ENCODE data around the gene TMEM135. TPM values are rescaled to one million over a fixed set of nuclear protein-coding genes. Genes with fewer than 3 reads are reported as not detected.

Gene TMEM135
- total RNA-seq, 4 donors from 2014 or later: 7.9 to 38.7 (median 18.9) TPM

- H3K9me3 ChIP-seq: no peaks in the 10 kb centered on the region
- no peak overlapping the region for H3K4me3 ChIP-seq
- DNase-seq (no peak), ATAC-seq (no peak)
- peaks cover 0 to 4% of the 10 kb centered on the region in 2 donors for H3K36me3 ChIP-seq
- TF ChIP-seq, protein P1, sequence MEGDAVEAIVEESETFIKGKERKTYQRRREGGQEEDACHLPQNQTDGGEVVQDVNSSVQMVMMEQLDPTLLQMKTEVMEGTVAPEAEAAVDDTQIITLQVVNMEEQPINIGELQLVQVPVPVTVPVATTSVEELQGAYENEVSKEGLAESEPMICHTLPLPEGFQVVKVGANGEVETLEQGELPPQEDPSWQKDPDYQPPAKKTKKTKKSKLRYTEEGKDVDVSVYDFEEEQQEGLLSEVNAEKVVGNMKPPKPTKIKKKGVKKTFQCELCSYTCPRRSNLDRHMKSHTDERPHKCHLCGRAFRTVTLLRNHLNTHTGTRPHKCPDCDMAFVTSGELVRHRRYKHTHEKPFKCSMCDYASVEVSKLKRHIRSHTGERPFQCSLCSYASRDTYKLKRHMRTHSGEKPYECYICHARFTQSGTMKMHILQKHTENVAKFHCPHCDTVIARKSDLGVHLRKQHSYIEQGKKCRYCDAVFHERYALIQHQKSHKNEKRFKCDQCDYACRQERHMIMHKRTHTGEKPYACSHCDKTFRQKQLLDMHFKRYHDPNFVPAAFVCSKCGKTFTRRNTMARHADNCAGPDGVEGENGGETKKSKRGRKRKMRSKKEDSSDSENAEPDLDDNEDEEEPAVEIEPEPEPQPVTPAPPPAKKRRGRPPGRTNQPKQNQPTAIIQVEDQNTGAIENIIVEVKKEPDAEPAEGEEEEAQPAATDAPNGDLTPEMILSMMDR (IDR thresholded peaks at IDR 0.05 in 4 of 5, conservative IDR thresholded peaks at IDR 0.05 in 1 of 5): no peak
- no peak for TF ChIP-seq POLR2A (IDR thresholded peaks at IDR 0.05)
- H3K27me3 ChIP-seq: no peaks in the 10 kb centered on the region
- intact Hi-C loops (cut with DNase I; ENCODE audit: low total_unique reads): no loop called here
- peaks cover 0 to 9% of the 10 kb centered on the region in 2 donors for H3K4me1 ChIP-seq
- in situ Hi-C loops (cut with MboI; ENCODE audit: low sequenced_read_pairs in 4 of 4): loop anchor here in 1 of 4 donors (10.0 kb wide), 1 partner anchor 57 kb away; no protein-coding TSS in a partner anchor
- H3K27ac ChIP-seq: no peak overlapping the region
Measured at GRCh38 chr11:87141322-87141721, 103.6 kb downstream of the TMEM135 start.

DNA sequence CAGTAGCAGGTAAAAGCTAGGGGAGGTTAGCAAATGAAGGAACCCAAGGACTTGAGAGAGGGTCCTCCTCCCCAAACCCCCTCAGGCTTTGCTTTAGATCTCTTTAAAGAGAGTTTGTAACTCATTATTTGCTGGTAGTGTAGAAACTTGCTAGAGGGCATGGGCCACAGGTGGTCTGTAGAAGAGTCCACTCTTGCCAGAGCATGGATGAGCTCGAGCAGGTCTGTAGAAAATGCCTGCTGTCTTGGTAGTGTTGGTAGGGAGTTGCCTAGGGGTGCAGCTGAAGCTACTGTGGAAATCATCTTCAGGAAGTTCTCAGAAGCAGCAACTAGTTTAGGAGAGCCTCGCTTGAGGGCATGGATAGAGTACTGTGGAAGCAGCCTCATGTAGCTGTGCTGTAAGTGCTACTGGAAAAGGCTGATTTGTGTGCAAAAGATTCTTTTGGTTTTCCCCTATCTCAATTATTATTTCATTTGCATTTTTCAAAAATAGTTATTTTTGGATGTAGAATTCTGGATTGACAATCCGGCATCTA, 104.3 kb downstream of the TMEM135 start:
- Histone ChIP-seq H3K4me3 (no peak overlapping the region), H3K36me3 (peaks cover 0 to 4% of the 10 kb centered on the region in 2 donors), H3K9me3 (no peaks in the 10 kb centered on the region), H3K27me3 (no peaks in the 10 kb centered on the region), H3K27ac (no peak overlapping the region), H3K4me1 (peaks cover 0 to 9% of the 10 kb centered on the region in 2 donors)
- TF ChIP-seq, protein P1 (IDR thresholded peaks at IDR 0.05 in 4 of 5, conservative IDR thresholded peaks at IDR 0.05 in 1 of 5): no peak
- TF ChIP-seq POLR2A (IDR thresholded peaks at IDR 0.05): no peak
- ATAC-seq: no peak
- no peak for DNase-seq
- intact Hi-C loops (cut with DNase I; ENCODE audit: low total_unique reads) (no loop called here), in situ Hi-C loops (cut with MboI; ENCODE audit: low sequenced_read_pairs in 4 of 4) (loop anchor here in 1 of 4 donors (10.0 kb wide), 1 partner anchor 57 kb away; no protein-coding TSS in a partner anchor)

GRCh38 chr11:87142594-87142993, 104.9 kb downstream of the TMEM135 start:
- intact Hi-C loops (cut with DNase I; ENCODE audit: low total_unique reads): no loop called here

GRCh38 chr11:87143641-87144040, 105.9 kb downstream of the TMEM135 start:
- ATAC-seq (no peak), DNase-seq (no peak)
- Histone ChIP-seq H3K4me3 (no peak overlapping the region), H3K27ac (no peak overlapping the region), H3K9me3 (no peaks in the 10 kb centered on the region), H3K36me3 (peaks cover 0 to 4% of the 10 kb centered on the region in 2 donors), H3K4me1 (peaks cover 0 to 9% of the 10 kb centered on the region in 2 donors), H3K27me3 (no peaks in the 10 kb centered on the region)
- in situ Hi-C loops (cut with MboI; ENCODE audit: low sequenced_read_pairs in 4 of 4): loop anchor here in 1 of 4 donors (10.0 kb wide), 1 partner anchor 59 kb away; no protein-coding TSS in a partner anchor
- TF ChIP-seq, protein P1 (IDR thresholded peaks at IDR 0.05 in 4 of 5, conservative IDR thresholded peaks at IDR 0.05 in 1 of 5): no peak
- no peak for TF ChIP-seq POLR2A (IDR thresholded peaks at IDR 0.05)
- intact Hi-C loops (cut with DNase I; ENCODE audit: low total_unique reads): loop anchor here (1.0 kb wide), 1 partner anchor 13 kb away; no protein-coding TSS in a partner anchor

More at GRCh38 chr11:87142594-87142993, 104.9 kb downstream of the TMEM135 start:
- no peaks in the 10 kb centered on the region for H3K9me3 ChIP-seq
- H3K27ac ChIP-seq: no peak overlapping the region
- DNase-seq (no peak), ATAC-seq (no peak)
- in situ Hi-C loops (cut with MboI; ENCODE audit: low sequenced_read_pairs in 4 of 4): loop anchor here in 1 of 4 donors (10.0 kb wide), 1 partner anchor 58 kb away; no protein-coding TSS in a partner anchor
- TF ChIP-seq, protein P1 (IDR thresholded peaks at IDR 0.05 in 4 of 5, conservative IDR thresholded peaks at IDR 0.05 in 1 of 5): no peak
- no peak for TF ChIP-seq POLR2A (IDR thresholded peaks at IDR 0.05)
- no peak overlapping the region for H3K4me3 ChIP-seq
- no peaks in the 10 kb centered on the region for H3K27me3 ChIP-seq
- peaks cover 0 to 4% of the 10 kb centered on the region in 2 donors for H3K36me3 ChIP-seq
- H3K4me1 ChIP-seq: peaks cover 0 to 9% of the 10 kb centered on the region in 2 donors

Measured in gastrocnemius medialis (tissue), 4 donors.